PC-9 (cell line): ENCODE data around the gene CD300C. TPM values are rescaled to one million over a fixed set of nuclear protein-coding genes. Genes with fewer than 3 reads are reported as not detected.

Source experiments
- BruUV-seq: library from RNA; stranded (reverse); fragments of 400-500 nt; replicated peaks from 2 replicates; lab custom pipeline; 2021; lab: Mats Ljungman, UMichigan
- CTCF ChIA-PET: fragments of 300-600 bp; sonication (Branson Sonifier 250); formaldehyde crosslinking; loops from one replicate; lab custom pipeline; 2022; ENCODE audit warnings: antibody characterized with exemption; lab: Charles Lee
- POLR2A ChIA-PET: fragments of 300-600 bp; sonication (Branson Sonifier 250); formaldehyde crosslinking; loops from one replicate; lab custom pipeline; 2022; ENCODE audit warnings: antibody characterized with exemption; ENCODE audit not compliant: unreplicated experiment; lab: Charles Lee
- DNase-seq, 2 experiments: peaks; one replicate each; pipeline versions ENCODE4 v3.0.0 to v3.0.0-alpha.2; 2015 to 2022; ENCODE audit warnings: mixed read lengths in 1 of 2
- H2AFZ ChIP-seq: fragments of 200-600 bp; sonication (generic); 2 replicates; pipeline ENCODE4 v1.8.1; 2017; ENCODE audit warnings: antibody characterized with exemption
- H3F3A ChIP-seq: fragments of 200-600 bp; sonication (generic); 2 replicates; pipeline ENCODE4 v1.8.1; 2017; ENCODE audit warnings: antibody characterized with exemption, mild to moderate bottlenecking, low read depth; ENCODE audit not compliant: insufficient read depth
- H3K27ac ChIP-seq: fragments of 200-600 bp; sonication (generic); 2 replicates; pipeline ENCODE4 v1.6.1; 2016; ENCODE audit warnings: mixed run types
- H3K27me3 ChIP-seq: fragments of 200-600 bp; sonication (generic); 2 replicates; pipeline ENCODE4 v1.6.1; 2016; ENCODE audit warnings: low read depth, mixed run types; ENCODE audit not compliant: insufficient read depth
- H3K36me3 ChIP-seq: fragments of 200-600 bp; sonication (generic); 2 replicates; pipeline ENCODE4 v1.6.1; 2016; ENCODE audit warnings: low read depth, mixed run types
- H3K4me1 ChIP-seq: fragments of 200-600 bp; sonication (generic); replicated peaks from 2 replicates; pipeline ENCODE4 v1.6.1; 2016; ENCODE audit warnings: mixed run types; ENCODE audit not compliant: insufficient read depth
- H3K4me2 ChIP-seq: fragments of 200-600 bp; sonication (generic); 2 replicates; pipeline ENCODE4 v1.6.1; 2017; ENCODE audit warnings: mixed run types
- H3K4me3 ChIP-seq: fragments of 200-600 bp; sonication (generic); 2 replicates; pipeline ENCODE4 v1.6.1; 2016; ENCODE audit warnings: mixed run types
- H3K79me2 ChIP-seq: fragments of 200-600 bp; sonication (generic); 2 replicates; pipeline ENCODE4 v1.6.1; 2017; ENCODE audit warnings: low read depth, mixed run types
- H3K9me2 ChIP-seq: fragments of 200-600 bp; sonication (generic); 2 replicates; pipeline ENCODE4 v1.8.1; 2017; ENCODE audit warnings: mild to moderate bottlenecking; ENCODE audit not compliant: insufficient read depth
- H3K9me3 ChIP-seq: fragments of 200-600 bp; sonication (generic); 2 replicates; pipeline ENCODE4 v1.8.1; 2016; ENCODE audit warnings: low read depth; ENCODE audit not compliant: insufficient read depth
- H4K20me1 ChIP-seq: fragments of 200-600 bp; sonication (generic); 2 replicates; pipeline ENCODE4 v1.8.1; 2017; ENCODE audit not compliant: insufficient read depth
- EZH2 ChIP-seq: fragments of 200-600 bp; sonication (generic); IDR thresholded peaks from 2 replicates; pipeline ENCODE4 v1.8.0; 2017; ENCODE audit warnings: antibody characterized with exemption, low read depth
- intact Hi-C: fragments of 100-400 bp; cut with micrococcal nuclease; formaldehyde crosslinking; loops from one replicate; pipeline ENCODE4 v1.10.0; 2022; ENCODE audit not compliant: unreplicated experiment
- total RNA-seq: library from RNA; stranded (reverse); gene quantifications from 2 replicates; pipeline ENCODE4 v1.2.3, GENCODE V29; 2021
- TF ChIP-seq, protein P1 (sequence below): fragments of 200-600 bp; sonication (generic); conservative IDR thresholded peaks from 2 replicates; pipeline ENCODE4 v1.6.1; 2017; ENCODE audit warnings: mixed run types, antibody characterized with exemption, mild to moderate bottlenecking, moderate library complexity

Gene CD300C
- total RNA-seq, 1 experiment from 2014 or later: not detected

DNA sequence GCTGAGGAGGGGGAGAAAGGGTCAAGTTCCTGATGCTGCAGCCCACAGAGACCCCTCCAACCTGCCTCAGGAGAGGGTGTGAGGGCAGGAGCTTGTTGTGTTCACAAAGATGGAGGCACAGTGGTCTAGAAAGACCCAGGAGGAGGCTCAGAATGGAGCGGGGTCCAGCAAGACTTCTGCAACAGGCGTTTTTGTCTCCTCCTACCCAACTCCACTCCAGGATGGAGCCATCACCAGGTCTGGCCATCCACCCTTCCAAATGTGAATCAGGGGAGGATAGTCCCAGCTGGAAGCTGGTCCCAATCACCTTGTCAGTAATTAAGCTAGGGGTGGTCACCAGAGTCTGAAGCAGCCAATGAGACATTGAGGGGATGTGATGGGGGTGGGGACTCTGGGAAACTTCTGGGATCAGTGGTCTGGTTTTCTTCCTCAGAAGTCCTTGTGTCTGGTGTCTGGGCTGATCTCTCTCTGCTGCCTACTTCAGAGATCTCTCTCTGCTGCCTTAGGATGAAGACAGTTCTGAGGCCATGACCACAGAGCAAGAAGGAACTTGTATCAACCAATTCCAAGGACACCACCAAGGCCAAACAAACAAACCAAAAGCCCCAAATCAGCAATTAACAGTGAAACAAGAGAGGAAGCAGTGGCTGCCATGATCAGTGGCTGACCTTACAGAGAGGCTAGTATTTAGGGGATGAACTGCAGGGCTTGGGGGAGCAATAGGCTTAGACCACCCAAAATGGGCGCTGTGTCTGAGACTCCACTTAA lies 29.2 kb downstream of the CD300C start:
- Histone ChIP-seq H3K9me2 (no peaks in the 10 kb centered on the region), H3K27me3 (peaks cover 54% of the 10 kb centered on the region), H2AFZ (no peak overlapping the region), H3K36me3 (no peaks in the 10 kb centered on the region), H3K27ac (no peak overlapping the region), H3K4me1 (no peaks in the 10 kb centered on the region), H3F3A (no peaks in the 10 kb centered on the region), H3K79me2 (no peaks in the 10 kb centered on the region), H4K20me1 (no peaks in the 10 kb centered on the region), H3K4me2 (no peak overlapping the region), H3K9me3 (0 out of 2 replicates have a peak, but pooled peaks cover 4% of the 10 kb centered on the region), H3K4me3 (no peak overlapping the region)
- no TSS peak for BruUV-seq
- no peak for DNase-seq
- CTCF ChIA-PET: no interaction called here
- TF ChIP-seq, protein P1, sequence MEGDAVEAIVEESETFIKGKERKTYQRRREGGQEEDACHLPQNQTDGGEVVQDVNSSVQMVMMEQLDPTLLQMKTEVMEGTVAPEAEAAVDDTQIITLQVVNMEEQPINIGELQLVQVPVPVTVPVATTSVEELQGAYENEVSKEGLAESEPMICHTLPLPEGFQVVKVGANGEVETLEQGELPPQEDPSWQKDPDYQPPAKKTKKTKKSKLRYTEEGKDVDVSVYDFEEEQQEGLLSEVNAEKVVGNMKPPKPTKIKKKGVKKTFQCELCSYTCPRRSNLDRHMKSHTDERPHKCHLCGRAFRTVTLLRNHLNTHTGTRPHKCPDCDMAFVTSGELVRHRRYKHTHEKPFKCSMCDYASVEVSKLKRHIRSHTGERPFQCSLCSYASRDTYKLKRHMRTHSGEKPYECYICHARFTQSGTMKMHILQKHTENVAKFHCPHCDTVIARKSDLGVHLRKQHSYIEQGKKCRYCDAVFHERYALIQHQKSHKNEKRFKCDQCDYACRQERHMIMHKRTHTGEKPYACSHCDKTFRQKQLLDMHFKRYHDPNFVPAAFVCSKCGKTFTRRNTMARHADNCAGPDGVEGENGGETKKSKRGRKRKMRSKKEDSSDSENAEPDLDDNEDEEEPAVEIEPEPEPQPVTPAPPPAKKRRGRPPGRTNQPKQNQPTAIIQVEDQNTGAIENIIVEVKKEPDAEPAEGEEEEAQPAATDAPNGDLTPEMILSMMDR: no peak
- no peak for TF ChIP-seq EZH2
- intact Hi-C loops: no loop called here
- POLR2A ChIA-PET: no interaction called here

DNA sequence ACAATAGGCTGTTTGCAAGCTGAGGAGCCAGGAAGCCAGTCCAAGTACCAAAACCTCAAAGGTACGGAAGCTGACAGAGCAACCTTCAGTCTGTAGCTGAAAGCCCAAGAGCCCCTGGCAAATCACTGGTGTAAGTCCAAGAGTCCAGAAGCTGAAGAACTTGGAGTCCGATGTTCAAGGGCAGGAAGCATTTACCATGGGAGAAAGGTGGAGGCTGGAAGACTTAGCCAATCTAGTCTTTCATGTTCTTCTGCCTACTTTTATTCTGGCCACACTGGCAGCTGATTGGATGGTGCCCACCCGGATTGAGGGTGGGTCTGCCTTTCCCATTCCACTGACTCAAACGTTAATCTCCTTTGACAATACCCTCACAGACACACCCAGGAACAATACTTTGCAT lies 30.0 kb downstream of the CD300C start:
- H3K27me3 ChIP-seq: peaks cover 47% of the 10 kb centered on the region
- BruUV-seq: no TSS peak
- no peak for DNase-seq
- no peak overlapping the region for H3K27ac ChIP-seq
- 0 out of 2 replicates have a peak, but pooled peaks cover 4% of the 10 kb centered on the region for H3K9me3 ChIP-seq
- no peaks in the 10 kb centered on the region for H4K20me1 ChIP-seq
- no peaks in the 10 kb centered on the region for H3K9me2 ChIP-seq
- no peaks in the 10 kb centered on the region for H3K79me2 ChIP-seq
- H3K4me3 ChIP-seq: no peak overlapping the region
- no peaks in the 10 kb centered on the region for H3F3A ChIP-seq
- H2AFZ ChIP-seq: no peak overlapping the region
- intact Hi-C loops: no loop called here
- H3K4me2 ChIP-seq: no peak overlapping the region
- CTCF ChIA-PET: no interaction called here
- no peaks in the 10 kb centered on the region for H3K36me3 ChIP-seq
- TF ChIP-seq, protein P1: no peak
- no peak for TF ChIP-seq EZH2
- H3K4me1 ChIP-seq: no peaks in the 10 kb centered on the region
- POLR2A ChIA-PET: no interaction called here

DNA sequence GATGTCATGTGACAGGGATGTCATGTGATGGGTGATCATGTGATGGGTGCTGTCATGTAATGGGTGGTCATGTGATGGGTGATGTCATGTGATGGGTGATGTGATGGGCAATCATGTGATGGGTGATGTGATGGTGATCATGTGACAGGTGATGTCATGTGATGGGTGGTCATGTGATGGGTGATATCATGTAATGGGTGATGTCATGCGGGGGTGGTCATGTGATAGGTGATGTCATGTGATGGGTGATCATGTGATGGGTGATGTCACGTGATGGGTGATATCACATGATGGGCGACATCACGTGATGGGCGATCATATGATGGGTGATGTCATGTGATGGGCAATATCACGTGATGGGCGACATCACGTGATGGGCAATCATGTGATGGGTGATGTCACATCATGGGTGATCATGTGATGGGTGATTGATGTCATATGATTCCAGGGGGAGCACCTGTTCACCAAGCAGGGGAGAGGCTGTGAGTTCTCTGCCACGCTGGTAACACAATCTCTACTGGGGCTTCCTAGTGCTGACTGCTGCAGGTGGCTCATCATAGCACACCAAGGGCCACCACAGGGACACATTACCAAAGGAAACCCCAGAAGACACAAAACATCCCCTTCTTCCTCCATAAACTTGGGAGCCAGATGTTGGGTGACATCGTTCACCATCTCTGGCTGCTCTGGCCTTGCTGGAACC lies 31.1 kb downstream of the CD300C start:
- H3K9me3 ChIP-seq: 0 out of 2 replicates have a peak, but pooled peaks cover 4% of the 10 kb centered on the region
- no peaks in the 10 kb centered on the region for H3K79me2 ChIP-seq
- H3K27me3 ChIP-seq: peaks cover 35% of the 10 kb centered on the region
- no peak overlapping the region for H3K4me2 ChIP-seq
- no peak overlapping the region for H3K4me3 ChIP-seq
- H3K27ac ChIP-seq: no peak overlapping the region
- ChIA-PET POLR2A (no interaction called here), CTCF (no interaction called here)
- intact Hi-C loops: no loop called here
- H3K9me2 ChIP-seq: no peaks in the 10 kb centered on the region
- H2AFZ ChIP-seq: no peak overlapping the region
- DNase-seq: peak in 1 of 2 experiments; percentile 11
- H3K36me3 ChIP-seq: no peaks in the 10 kb centered on the region
- no peaks in the 10 kb centered on the region for H3F3A ChIP-seq
- H4K20me1 ChIP-seq: no peaks in the 10 kb centered on the region
- BruUV-seq: no TSS peak
- no peak for TF ChIP-seq EZH2
- TF ChIP-seq, protein P1: no peak
- H3K4me1 ChIP-seq: no peaks in the 10 kb centered on the region
